Measurements from ENCODE around the gene SLC2A10. TPM values are rescaled to one million over a fixed set of nuclear protein-coding genes. Genes with fewer than 3 reads are reported as not detected.
A peak's percentile ranks its signal among the peaks of the same experiment; 100 is the strongest.

The SLC2A10 gene
- 9.6 and 10.8 TPM in 2 replicates for total RNA-seq (2014; rRNA removed)
- Bru-seq, nascent RNA: percentile 77 among the genes with signal in this experiment
- BruChase-seq, experiment 1, labeled RNA remaining after a 6-hour chase: percentile 77 among the genes with signal in this experiment
- BruChase-seq, experiment 2, labeled RNA remaining after a 2-hour chase: percentile 83 among the genes with signal in this experiment
- long read RNA-seq, full-length matches to known transcripts: 96 of 166 reads
- long read RNA-seq, partial matches to known transcripts: 57 of 166 reads
- long read RNA-seq, other reads (novel, unspliced or antisense): 13 of 166 reads

DNA sequence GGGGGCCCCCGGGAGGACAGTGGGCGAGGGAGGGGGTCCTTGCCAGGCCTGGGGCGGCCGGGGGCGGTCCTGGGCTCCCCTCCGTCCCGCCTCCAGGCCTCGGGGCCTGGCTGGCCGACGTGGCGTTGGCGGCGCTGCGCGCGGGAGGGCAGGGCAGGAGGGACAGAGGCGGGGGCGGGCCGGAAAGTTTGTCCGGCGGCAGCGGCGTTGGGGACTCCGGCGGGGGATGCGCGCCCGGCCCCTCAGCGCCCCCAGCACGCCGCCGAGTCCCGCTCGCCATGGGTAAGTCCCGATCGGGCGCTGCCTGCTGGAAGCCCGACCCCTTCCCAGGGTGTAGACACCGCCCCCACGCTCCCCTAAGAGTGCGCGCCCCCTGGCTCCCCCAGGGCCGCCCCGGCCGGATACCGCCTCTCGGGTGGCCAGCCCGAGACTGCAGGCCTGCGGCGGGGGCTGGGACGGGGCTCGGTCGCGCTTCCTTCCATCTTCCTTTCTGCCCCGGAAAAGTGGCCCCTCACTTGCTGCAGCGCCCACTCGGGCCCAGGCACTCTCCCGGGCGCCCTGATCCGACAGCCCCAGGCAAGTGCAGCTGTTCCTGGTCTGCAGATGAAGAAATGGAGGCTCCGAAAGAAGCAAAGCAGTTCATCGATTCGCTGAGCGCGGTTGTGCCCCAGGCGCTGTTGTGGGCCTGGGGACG lies at the start of gene SLC2A10:
Gene SLC2A10, plus strand, starts transcription at position 191 of the 694 bp plus-strand sequence. Its CDS starts 88 bp downstream, at position 279.
- H3K36me3 ChIP-seq (ENCODE audit: low read depth, low read length): no peaks in the 10 kb centered on the region
- DNase-seq (peak; percentile 60), ATAC-seq (peak; percentile 91)
- H3K9me2 ChIP-seq (replicated peaks; ENCODE audit: low read length): no peaks in the 10 kb centered on the region
- H3K27me3 ChIP-seq (ENCODE audit: low read length): no peaks in the 10 kb centered on the region
- peaks cover 11% of the 10 kb centered on the region; the same call in 1 of the 2 replicates for H3K9me3 ChIP-seq (ENCODE audit: low read length)
- ChIA-PET POLR2A (ENCODE audit: unreplicated experiment) (no interaction called here), CTCF (no interaction called here)
- peak within 1 kb of the TSS; percentile 93 for H3K4me3 ChIP-seq (ENCODE audit: low read length)
- peak within 1 kb of the TSS; percentile 6; the same call in 1 of the 2 replicates for H3K27ac ChIP-seq (ENCODE audit: low read length)
- peak within 1 kb of the TSS; percentile 99 for H3K4me2 ChIP-seq (ENCODE audit: low read length)
- H3F3A ChIP-seq (ENCODE audit: low read length, unreplicated experiment): no peaks in the 10 kb centered on the region
- BruUV-seq (replicated peaks): no TSS peak
- peak within 1 kb of the TSS; percentile 97 for H2AFZ ChIP-seq (ENCODE audit: low read length)
- no peaks in the 10 kb centered on the region for H4K20me1 ChIP-seq (ENCODE audit: low read length)
- peaks cover 19% of the 10 kb centered on the region for H3K4me1 ChIP-seq (ENCODE audit: insufficient read depth, low read length)
- TF ChIP-seq EZH2phosphoT487 (IDR thresholded peaks at IDR 0.05; ENCODE audit: borderline replicate concordance, low read length): no peak
- TF ChIP-seq, protein P1, sequence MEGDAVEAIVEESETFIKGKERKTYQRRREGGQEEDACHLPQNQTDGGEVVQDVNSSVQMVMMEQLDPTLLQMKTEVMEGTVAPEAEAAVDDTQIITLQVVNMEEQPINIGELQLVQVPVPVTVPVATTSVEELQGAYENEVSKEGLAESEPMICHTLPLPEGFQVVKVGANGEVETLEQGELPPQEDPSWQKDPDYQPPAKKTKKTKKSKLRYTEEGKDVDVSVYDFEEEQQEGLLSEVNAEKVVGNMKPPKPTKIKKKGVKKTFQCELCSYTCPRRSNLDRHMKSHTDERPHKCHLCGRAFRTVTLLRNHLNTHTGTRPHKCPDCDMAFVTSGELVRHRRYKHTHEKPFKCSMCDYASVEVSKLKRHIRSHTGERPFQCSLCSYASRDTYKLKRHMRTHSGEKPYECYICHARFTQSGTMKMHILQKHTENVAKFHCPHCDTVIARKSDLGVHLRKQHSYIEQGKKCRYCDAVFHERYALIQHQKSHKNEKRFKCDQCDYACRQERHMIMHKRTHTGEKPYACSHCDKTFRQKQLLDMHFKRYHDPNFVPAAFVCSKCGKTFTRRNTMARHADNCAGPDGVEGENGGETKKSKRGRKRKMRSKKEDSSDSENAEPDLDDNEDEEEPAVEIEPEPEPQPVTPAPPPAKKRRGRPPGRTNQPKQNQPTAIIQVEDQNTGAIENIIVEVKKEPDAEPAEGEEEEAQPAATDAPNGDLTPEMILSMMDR (conservative IDR thresholded peaks at IDR 0.05; ENCODE audit: low read depth, low read length): peak; percentile 6; the same call in 1 of the 2 replicates
- no peak for TF ChIP-seq EZH2 (IDR thresholded peaks at IDR 0.05; ENCODE audit: low read length, unreplicated experiment)
- peaks cover 10% of the 10 kb centered on the region for H3K79me2 ChIP-seq (ENCODE audit: low read length)
- H3K9ac ChIP-seq (ENCODE audit: low read length): peak within 1 kb of the TSS; percentile 88
- intact Hi-C loops (cut with micrococcal nuclease): no loop called here

DNA sequence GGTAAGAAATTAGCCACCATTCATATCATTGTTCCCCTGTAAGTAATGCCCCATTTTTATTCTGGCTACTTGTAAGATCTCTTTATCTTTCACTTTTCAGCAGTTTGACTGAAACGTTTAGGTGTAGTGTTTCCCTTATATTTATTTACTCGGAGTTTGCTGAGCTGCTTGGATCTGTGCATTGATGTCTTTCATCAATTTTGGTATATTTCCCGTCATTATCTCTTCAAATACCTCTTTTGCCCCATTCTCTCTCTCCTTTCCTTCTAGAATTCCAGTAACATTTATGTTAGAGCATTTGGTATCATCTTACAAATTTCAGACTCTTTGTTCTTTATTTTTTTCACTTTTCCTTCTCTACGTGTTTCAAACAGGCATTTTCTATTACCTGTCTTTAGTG lies 49.0 kb upstream of the SLC2A10 start:
- Histone ChIP-seq H3K4me2 (ENCODE audit: low read length) (no peak overlapping the region), H4K20me1 (ENCODE audit: low read length) (no peaks in the 10 kb centered on the region), H3K27ac (ENCODE audit: low read length) (no peak overlapping the region), H2AFZ (ENCODE audit: low read length) (no peak overlapping the region), H3K9me2 (replicated peaks; ENCODE audit: low read length) (no peaks in the 10 kb centered on the region), H3K4me1 (ENCODE audit: insufficient read depth, low read length) (no peaks in the 10 kb centered on the region), H3K9me3 (ENCODE audit: low read length) (0 out of 2 replicates have a peak, but pooled peaks cover 7% of the 10 kb centered on the region), H3K9ac (ENCODE audit: low read length) (no peak overlapping the region), H3K36me3 (ENCODE audit: low read depth, low read length) (no peaks in the 10 kb centered on the region), H3K27me3 (ENCODE audit: low read length) (no peaks in the 10 kb centered on the region), H3K4me3 (ENCODE audit: low read length) (no peak overlapping the region), H3F3A (ENCODE audit: low read length, unreplicated experiment) (no peaks in the 10 kb centered on the region), H3K79me2 (ENCODE audit: low read length) (no peaks in the 10 kb centered on the region)
- DNase-seq (no peak), ATAC-seq (no peak)
- POLR2A ChIA-PET (ENCODE audit: unreplicated experiment): no interaction called here
- BruUV-seq (replicated peaks): no TSS peak
- intact Hi-C loops (cut with micrococcal nuclease): no loop called here
- CTCF ChIA-PET: no interaction called here
- TF ChIP-seq, protein P1 (conservative IDR thresholded peaks at IDR 0.05; ENCODE audit: low read depth, low read length): no peak
- TF ChIP-seq EZH2phosphoT487 (IDR thresholded peaks at IDR 0.05; ENCODE audit: borderline replicate concordance, low read length) (no peak), EZH2 (IDR thresholded peaks at IDR 0.05; ENCODE audit: low read length, unreplicated experiment) (no peak)
